Epithelial cell of proximal tubule (primary cell): ENCODE results near the gene TBC1D2B. TPM values are rescaled to one million over a fixed set of nuclear protein-coding genes. Genes with fewer than 3 reads are reported as not detected.

ENCODE experiments used
- DNase-seq: peaks from one replicate; pipeline ENCODE4 v3.0.0-alpha.2; 2011; ENCODE audit warnings: low read depth
- H3K4me3 ChIP-seq: 2 replicates; pipeline ENCODE4 v1.5.1; 2011; ENCODE audit warnings: low read depth, mild to moderate bottlenecking, low read length
- total RNA-seq: library from RNA; depleted of rRNA; stranded (reverse); fragments of >200 nt; gene quantifications from 2 replicates; pipeline ENCODE4 v1.2.3, GENCODE V29; 2015
- TF ChIP-seq, protein P1 (sequence below): conservative IDR thresholded peaks from 2 replicates; pipeline ENCODE4 v1.5.1; 2012; ENCODE audit warnings: low read depth, mild to moderate bottlenecking, low read length

The TBC1D2B gene
- total RNA-seq, 1 donor from 2014 or later, result 15.0 TPM

DNA sequence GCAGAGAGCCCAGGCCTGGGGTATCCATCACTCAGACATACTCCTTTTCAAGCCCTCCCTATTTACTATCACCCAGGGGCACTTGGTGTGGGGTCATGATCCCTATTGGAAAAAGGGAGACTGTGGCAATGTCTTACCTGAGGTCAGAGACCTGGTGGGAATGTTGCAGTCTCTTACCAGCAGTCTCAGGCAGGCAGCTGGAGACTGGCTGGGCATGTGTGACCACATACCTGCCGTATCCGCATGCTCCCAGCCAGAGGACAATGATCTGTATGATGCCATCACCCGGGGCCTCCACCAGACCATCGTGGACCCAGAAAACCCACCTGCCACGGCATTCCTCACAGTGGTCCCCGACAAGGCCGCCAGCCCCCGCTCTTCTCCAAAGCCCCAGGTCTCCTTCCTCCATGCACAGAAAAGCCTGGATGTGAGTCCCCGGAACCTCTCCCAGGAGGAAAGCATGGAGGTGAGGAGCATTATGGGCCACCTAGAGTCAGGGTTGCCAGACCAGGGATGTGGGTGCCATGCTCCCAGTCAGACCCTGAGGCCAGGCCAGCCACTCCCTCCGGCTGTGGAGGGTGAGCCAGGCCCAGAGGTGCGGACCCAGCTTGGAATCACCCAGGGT lies 20.7 kb upstream of the TBC1D2B start:
- no peak overlapping the region for H3K4me3 ChIP-seq
- DNase-seq, result no peak
- TF ChIP-seq, protein P1, sequence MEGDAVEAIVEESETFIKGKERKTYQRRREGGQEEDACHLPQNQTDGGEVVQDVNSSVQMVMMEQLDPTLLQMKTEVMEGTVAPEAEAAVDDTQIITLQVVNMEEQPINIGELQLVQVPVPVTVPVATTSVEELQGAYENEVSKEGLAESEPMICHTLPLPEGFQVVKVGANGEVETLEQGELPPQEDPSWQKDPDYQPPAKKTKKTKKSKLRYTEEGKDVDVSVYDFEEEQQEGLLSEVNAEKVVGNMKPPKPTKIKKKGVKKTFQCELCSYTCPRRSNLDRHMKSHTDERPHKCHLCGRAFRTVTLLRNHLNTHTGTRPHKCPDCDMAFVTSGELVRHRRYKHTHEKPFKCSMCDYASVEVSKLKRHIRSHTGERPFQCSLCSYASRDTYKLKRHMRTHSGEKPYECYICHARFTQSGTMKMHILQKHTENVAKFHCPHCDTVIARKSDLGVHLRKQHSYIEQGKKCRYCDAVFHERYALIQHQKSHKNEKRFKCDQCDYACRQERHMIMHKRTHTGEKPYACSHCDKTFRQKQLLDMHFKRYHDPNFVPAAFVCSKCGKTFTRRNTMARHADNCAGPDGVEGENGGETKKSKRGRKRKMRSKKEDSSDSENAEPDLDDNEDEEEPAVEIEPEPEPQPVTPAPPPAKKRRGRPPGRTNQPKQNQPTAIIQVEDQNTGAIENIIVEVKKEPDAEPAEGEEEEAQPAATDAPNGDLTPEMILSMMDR, result no peak

DNA sequence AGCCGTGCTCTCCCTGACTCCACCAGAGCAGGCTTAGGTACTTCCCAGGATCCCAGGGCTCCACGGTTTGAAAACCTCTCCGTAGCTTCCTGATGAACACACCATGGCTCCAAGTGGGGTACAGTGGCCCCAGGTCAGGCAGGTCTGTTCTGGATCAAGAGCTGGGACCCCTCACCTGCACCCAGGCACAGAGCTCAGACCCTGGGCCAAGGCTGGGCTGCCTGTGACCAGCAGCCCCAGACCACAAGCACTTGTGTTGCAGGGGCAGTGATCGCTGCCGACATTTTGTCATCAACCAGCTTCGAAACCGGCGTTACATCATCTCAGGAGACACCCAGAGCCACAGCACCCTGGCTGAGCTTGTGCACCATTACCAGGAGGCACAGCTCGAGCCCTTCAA lies 20.2 kb upstream of the TBC1D2B start:
- TF ChIP-seq, protein P1, result no peak
- no peak overlapping the region for H3K4me3 ChIP-seq
- no peak for DNase-seq

DNA sequence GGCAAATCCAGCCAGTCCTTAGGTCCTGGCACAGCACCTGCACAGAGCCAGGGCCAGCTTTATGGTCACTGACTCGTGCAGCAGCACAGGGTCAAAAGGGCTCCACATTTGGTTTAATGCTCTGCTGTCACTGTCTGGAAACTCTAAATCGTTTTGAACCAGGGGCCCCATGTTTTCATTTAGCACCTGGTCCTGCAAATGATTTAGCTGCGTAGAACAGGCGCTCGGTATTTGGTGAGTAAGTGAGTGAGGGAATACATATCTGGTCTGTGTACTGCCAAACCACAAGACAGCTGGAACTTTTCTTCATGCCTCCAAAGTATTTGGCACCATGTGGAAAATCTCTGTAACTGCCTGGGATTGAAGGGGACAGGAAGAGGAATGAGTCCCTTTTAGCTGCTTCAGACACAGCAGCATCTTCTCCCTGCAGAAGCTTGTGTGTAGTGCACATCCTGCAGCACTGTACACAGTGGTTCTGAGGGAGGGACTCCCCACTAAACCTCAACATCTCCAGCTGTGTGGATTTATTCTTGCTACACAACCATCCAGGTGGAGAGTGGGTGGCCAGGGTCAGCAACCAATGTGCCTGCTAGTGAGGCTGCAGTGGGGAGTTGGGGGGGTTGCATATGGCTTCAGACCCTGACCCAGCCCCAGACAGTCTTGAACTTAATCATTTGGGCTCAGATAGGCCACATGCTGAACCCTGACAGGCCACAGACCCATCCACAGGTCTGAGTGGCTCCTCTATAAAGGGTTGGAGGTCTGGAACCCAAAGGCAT lies 15.9 kb upstream of the TBC1D2B start:
- TF ChIP-seq, protein P1, result no peak
- H3K4me3 ChIP-seq, result no peak overlapping the region
- no peak for DNase-seq

DNA sequence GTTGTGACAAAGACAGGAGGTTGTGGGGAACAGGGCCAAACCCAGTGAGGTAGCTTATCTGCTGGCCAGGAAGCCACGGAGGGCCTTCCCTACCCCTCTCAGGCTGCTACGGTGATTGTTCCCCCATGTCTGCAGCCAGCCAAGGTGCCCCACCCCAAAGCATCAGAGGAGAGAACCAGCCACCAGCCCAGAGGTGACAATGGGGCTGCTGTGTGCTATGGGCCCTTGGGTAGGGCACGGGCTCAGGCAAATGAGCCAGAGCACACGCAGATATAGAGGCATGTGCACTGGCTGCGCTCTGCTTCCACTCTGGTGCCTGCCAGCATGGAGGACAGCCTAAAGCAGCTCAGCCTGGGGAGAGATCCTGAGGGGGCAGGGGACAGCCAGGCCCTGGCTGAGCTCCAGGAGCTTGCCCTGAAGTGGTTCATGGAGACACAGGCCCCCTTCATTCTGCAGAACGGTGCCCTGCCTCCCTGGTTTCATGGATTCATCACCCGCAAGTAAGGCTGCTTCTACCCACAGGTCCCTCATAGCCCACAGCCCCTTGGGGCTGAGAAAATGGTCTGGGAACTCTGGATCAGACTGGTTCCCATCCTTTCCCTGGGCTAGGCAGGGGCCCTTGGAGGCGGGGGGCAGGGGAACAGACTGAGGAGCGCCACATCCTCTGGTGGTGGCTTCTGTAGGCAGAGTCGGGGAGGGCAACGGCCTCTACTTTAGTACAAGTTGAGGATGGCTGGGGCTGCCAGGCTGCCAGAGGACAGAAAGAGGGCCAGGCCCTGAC lies 14.9 kb upstream of the TBC1D2B start, which contains the start of gene SH2D7:
Gene SH2D7 (plus strand): TSS at position 301 of the 781 bp plus-strand sequence. CDS start 24 bp downstream, at position 325.
- TF ChIP-seq, protein P1, result no peak
- DNase-seq, result no peak
- no peak within 1 kb of the TSS for H3K4me3 ChIP-seq

DNA sequence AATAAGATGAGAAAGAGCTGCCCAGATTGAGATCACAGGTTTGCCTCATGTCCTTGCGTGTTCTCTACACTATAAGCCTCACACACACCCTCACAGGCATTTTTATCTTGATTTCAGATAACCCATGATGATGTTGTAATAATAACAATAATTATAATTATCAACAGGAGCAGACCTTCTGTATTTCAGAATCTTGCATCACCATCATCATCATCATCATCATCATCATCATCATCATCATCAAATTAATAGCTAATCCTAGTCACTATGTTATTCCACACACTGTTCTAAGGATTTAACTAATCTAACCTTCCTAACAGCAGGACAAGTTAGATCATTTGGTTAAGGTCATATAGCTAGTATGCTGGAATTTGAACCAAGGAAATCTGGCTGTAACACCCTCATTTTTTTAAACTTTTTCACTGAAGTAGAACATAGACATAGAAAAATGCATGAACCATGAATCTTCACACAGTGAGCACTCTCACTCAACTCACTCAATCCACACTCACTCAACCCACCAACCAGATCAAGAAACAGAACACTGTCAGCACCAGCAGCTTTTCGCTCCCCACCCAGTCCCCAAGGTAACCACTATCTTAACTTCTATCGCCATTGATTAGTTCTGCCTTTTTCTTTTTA lies 13.0 kb upstream of the TBC1D2B start:
- TF ChIP-seq, protein P1, result no peak
- DNase-seq, result no peak
- H3K4me3 ChIP-seq, result no peak overlapping the region

- H3K4me3 ChIP-seq, result no peak overlapping the region
- TF ChIP-seq, protein P1, result no peak
- DNase-seq, result no peak
These were observed 11.2 kb upstream of the TBC1D2B start for GRCh38 chr15:78088773-78089080.
